ENCODE data around the gene STMP1.

- TF ChIP-seq CTCF (IDR thresholded peaks at IDR 0.05): peak; percentile 75
- TF ChIP-seq ATF1 (CRISPR knock-in tag; IDR thresholded peaks at IDR 0.05): no peak
Observed at GRCh38 chr7:135704074-135704473, 41.8 kb downstream of the STMP1 start.

Data from WTC11 (cell line).